ENCODE results near the gene IFTAP. TPM values are rescaled to one million over a fixed set of nuclear protein-coding genes. Genes with fewer than 3 reads are reported as not detected.

The IFTAP gene
- total RNA-seq, 4 donors from 2014 or later = 22.1 to 35.3 (median 29.5) TPM

- Histone ChIP-seq H3K27me3 (no peaks in the 10 kb centered on the region), H3K36me3 (no peaks in the 10 kb centered on the region), H3K4me1 (peaks cover 8 to 10% of the 10 kb centered on the region in 2 donors), H3K9me3 (no peaks in the 10 kb centered on the region), H3K27ac (no peak overlapping the region), H3K4me3 (peak overlapping the region in 1 of 4 donors; percentile 3)
- intact Hi-C loops (cut with DNase I; ENCODE audit: low total_unique reads) = loop anchor here (5.0 kb wide), 1 partner anchor 37 kb away; no protein-coding TSS in a partner anchor
- no peak for ATAC-seq
- DNase-seq = no peak
- TF ChIP-seq POLR2A (IDR thresholded peaks at IDR 0.05) (no peak), CTCF (IDR thresholded peaks at IDR 0.05 in 4 of 5, conservative IDR thresholded peaks at IDR 0.05 in 1 of 5) (no peak)
- in situ Hi-C loops (cut with MboI; ENCODE audit: low sequenced_read_pairs in 4 of 4) = no loop called here
These were observed 25.2 kb downstream of the IFTAP start for GRCh38 chr11:36619502-36619901.

- Histone ChIP-seq H3K27ac (no peak overlapping the region), H3K27me3 (no peaks in the 10 kb centered on the region), H3K9me3 (no peaks in the 10 kb centered on the region), H3K4me1 (peaks cover 8 to 10% of the 10 kb centered on the region in 2 donors), H3K36me3 (no peaks in the 10 kb centered on the region), H3K4me3 (no peak overlapping the region)
- TF ChIP-seq CTCF (IDR thresholded peaks at IDR 0.05 in 4 of 5, conservative IDR thresholded peaks at IDR 0.05 in 1 of 5) (no peak), POLR2A (IDR thresholded peaks at IDR 0.05) (no peak)
- DNase-seq = no peak
- no peak for ATAC-seq
- in situ Hi-C loops (cut with MboI; ENCODE audit: low sequenced_read_pairs in 4 of 4) = no loop called here
- intact Hi-C loops (cut with DNase I; ENCODE audit: low total_unique reads) = loop anchor here (5.0 kb wide), 1 partner anchor 58 kb away; no protein-coding TSS in a partner anchor
These were observed 25.9 kb downstream of the IFTAP start for GRCh38 chr11:36620246-36620645.

- in situ Hi-C loops (cut with MboI; ENCODE audit: low sequenced_read_pairs in 4 of 4) = no loop called here
- TF ChIP-seq POLR2A (IDR thresholded peaks at IDR 0.05) (no peak), CTCF (IDR thresholded peaks at IDR 0.05 in 4 of 5, conservative IDR thresholded peaks at IDR 0.05 in 1 of 5) (no peak)
- ATAC-seq (no peak), DNase-seq (no peak)
- Histone ChIP-seq H3K9me3 (no peaks in the 10 kb centered on the region), H3K36me3 (no peaks in the 10 kb centered on the region), H3K27me3 (no peaks in the 10 kb centered on the region), H3K4me1 (peaks cover 8 to 10% of the 10 kb centered on the region in 2 donors), H3K4me3 (no peak overlapping the region), H3K27ac (no peak overlapping the region)
- intact Hi-C loops (cut with DNase I; ENCODE audit: low total_unique reads) = loop anchor here (5.0 kb wide), 1 partner anchor 60 kb away; no protein-coding TSS in a partner anchor
These were observed 28.3 kb downstream of the IFTAP start for GRCh38 chr11:36622431-36623136.

- Histone ChIP-seq H3K27me3 (no peaks in the 10 kb centered on the region), H3K27ac (no peak overlapping the region), H3K4me3 (no peak overlapping the region), H3K36me3 (no peaks in the 10 kb centered on the region), H3K4me1 (peaks cover 8 to 11% of the 10 kb centered on the region in 2 donors), H3K9me3 (no peaks in the 10 kb centered on the region)
- DNase-seq = no peak
- TF ChIP-seq CTCF (IDR thresholded peaks at IDR 0.05 in 4 of 5, conservative IDR thresholded peaks at IDR 0.05 in 1 of 5) (no peak), POLR2A (IDR thresholded peaks at IDR 0.05) (no peak)
- no peak for ATAC-seq
- in situ Hi-C loops (cut with MboI; ENCODE audit: low sequenced_read_pairs in 4 of 4) (no loop called here), intact Hi-C loops (cut with DNase I; ENCODE audit: low total_unique reads) (loop anchor here (5.0 kb wide), 1 partner anchor 61 kb away; no protein-coding TSS in a partner anchor)
These were observed 29.2 kb downstream of the IFTAP start for GRCh38 chr11:36623494-36623893.

All from gastrocnemius medialis (tissue), 4 donors.